CD4-positive, alpha-beta T cell treated with Interferon gamma for 1 hour (primary cell): ENCODE results near the gene USP47.

Experiments
- DNase-seq: peaks from one replicate; pipeline ENCODE4 v3.0.0-alpha.2; 2020

The USP47 gene

DNA sequence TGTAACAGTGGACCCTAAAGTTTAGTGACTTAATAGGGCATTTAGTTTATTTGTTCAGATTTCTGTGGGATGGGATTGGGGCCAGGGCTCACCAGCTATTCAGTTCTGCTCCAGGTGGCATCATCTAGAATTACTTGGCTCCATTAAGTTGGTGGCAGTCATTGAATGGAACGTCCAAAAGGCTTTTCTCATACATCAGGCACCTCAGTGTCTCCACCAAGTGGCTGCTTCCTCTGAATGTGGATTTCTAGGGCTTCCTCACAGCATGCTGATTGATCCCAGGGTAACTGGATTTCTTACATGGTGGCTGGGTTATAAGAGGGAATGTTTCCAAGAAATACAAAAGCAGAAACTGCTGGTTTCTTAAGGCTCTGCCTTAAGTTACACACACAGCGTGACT lies 34.7 kb downstream of the USP47 start:
- DNase-seq = no peak

DNA sequence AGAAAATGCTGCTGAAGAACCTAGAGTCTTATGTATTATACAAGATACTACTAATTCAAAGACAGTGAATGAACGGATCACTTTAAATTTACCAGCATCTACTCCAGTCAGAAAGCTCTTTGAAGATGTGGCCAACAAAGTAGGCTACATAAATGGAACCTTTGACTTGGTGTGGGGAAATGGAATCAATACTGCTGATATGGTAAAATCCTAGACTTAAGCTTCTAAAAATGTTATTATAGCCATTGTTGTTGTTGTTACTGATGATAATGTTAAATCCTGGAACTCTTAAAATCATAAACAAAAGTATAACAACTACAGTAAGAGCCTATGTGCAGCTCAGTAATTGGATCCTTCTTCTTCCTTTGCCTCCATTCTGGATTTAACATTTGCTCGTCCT lies 38.4 kb downstream of the USP47 start:
- no peak for DNase-seq

DNA sequence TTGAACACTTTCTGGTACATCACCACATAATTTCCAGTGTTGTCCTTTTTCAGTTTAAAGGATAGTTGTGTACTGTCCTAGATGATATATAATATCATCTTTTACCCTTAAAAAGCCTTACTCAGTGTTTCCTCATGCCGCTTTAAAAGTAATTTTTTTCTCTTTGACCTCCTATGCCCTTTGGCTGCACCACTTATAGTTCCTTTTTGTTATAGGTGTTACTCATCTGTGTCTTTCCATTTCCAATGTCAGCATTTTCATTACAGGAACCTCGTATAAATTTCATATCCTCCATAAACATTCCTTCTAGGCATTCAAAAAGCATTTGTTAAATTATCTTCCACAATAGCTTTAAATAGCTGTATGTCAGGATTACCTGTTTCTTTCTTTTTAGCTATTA lies 40.8 kb downstream of the USP47 start:
- DNase-seq = no peak

DNA sequence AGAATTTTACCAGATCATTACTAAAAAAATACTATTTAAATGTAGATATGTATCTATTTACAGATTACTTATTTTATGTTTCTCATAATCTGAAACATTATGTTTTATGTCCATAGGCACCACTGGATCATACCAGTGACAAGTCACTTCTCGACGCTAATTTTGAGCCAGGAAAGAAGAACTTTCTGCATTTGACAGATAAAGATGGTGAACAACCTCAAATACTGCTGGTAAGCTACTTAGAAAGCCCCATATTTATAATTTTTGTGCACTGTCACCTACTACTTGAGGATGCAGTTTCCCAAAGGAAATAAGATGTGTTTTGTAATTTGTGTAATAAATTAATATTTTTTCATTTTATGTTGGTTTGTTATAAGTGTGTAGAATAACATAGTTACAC lies 42.6 kb downstream of the USP47 start:
- DNase-seq = no peak

DNA sequence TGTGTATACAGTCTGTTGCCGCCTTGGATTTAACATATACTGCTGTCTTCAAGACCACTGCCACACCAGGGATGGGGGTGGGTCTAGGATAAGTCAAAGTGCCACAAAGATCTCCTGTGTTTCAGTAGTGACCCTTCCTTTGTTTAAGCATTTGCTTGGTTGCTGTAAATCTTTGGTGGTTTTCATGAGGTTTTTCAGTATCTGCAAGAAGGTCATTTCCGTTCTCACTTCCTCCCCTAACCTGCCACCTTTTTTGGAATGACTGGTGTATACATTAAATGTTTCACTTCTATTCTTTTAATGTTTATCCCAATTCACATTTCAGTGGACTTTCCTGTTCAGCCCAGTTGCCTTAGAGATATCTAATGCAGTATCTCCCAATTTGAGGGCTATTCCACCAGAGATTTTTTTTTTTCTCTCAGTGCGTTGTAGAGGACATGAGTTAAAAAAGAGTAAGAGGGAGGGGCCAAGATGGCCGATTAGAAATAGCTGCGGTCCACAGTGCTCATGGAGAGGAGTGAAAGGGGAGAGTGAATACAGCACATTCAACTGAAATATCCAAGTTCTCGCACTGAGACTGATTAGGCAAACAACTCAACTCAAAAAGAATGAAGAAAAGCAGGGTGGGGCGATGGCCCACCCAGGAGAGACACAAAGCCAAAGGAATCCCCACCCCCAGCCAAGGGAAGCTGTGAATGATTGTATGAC lies 43.2 kb downstream of the USP47 start:
- DNase-seq = no peak

DNA sequence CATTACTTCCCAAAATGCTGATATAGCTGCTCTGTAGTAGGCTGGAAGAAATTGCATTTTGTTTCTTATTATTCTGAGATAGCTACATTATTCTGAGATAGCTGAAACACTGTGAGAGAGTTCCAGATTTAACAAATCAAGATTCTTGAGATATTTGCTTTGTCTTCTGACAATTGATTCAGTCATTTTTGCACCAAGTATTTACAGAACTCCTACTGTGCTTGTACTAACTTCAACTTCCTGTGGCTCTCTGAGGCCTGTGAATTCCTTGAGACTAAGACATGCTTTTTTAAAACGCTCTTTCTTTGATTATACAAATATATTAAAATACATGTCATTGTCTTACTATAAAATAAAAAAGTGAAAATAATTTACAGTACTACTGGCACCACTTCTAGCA lies 52.7 kb downstream of the USP47 start:
- no peak for DNase-seq

DNA sequence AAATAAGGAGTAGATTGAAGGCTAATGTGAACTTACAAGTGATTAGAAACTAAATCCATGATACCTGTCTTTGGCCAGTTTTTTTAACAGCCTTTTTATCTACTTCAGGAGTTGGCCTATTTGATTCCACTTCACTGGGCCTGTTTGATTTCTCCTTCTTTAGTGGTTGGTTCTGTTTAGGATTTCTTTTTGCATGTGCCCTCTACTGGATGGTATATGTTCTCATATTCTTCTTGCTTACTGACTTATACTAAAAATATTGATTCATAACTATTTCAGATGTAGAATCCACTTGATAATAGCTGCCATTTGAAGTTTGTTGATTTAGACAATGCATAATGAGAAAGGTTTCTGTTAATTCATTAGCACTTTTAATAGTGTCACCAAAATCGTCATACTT lies 53.9 kb downstream of the USP47 start:
- no peak for DNase-seq

DNA sequence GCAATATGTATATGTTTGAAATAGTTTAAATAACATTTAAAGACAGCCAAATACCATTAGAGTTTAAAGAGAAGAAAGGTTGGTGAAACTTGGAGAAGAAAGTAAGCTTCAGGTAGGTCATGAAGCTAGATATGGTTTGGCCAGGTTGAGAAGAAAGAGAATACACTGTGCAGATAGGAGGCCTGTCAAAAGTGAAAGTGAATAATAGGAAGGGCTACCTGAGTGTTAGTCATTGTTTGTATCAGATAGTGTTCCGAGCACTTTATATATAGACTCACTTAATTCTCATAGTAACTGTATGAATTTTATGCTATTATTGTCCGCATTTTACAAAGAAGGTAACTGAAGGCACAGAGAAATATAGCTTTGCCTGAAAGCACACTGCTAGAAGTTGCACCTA lies 56.9 kb downstream of the USP47 start:
- DNase-seq = no peak

DNA sequence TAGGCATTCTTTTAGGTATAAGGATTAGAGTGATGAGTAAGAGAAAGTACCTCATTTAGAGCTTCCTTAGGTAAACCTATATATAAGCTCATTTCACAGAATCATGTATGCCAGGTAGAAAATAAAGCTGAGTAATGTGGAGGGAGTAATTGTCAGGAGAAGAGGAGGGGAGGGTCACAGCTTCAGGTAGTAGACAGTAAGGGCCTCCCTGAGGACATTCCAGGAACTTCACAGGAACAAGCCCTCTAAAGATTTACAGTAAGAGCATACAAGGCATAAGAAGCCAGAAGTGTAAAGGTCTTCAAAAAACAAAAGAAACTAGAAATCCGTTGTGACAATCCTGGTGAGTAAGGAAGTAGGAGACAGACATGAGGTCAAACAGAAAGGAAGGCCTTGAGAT lies 57.6 kb downstream of the USP47 start:
- DNase-seq = no peak

DNA sequence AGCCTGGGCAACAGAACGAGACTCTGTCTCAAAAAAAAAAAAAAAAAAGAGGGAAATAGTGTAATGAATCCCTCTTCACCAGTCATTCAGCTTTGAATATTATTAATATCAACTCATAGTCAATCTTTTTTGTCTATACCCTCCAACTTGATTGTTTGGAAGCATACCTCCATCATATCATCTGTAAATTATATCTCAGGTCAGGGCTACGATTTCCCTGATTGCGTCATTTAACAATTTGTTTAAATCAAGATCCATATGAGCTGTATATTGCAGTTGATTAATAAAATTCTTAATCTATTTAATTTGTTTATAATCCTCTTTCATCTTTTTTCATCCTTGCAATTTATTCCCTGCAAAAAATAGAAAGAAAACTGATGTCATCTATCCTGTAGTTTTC lies 60.2 kb downstream of the USP47 start:
- DNase-seq = no peak

DNA sequence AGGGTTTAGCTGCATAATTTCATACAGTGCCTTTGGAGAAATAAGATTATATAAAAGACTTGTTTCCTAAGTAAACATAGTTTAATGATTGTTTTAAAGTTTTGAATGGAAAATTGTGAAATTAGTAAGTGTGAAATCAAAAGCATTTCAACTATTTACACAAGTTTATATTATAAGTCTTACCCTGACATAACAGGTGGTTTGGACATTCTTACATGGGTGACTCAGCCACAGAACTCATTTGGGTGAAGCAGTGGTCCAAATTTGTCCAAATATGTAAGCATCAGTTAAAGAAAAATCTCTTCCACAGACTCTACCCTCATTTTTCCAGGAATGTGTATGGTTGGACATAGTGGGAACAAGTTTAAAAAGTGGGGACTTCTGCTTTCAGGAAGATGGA lies 68.0 kb downstream of the USP47 start:
- no peak for DNase-seq

DNA sequence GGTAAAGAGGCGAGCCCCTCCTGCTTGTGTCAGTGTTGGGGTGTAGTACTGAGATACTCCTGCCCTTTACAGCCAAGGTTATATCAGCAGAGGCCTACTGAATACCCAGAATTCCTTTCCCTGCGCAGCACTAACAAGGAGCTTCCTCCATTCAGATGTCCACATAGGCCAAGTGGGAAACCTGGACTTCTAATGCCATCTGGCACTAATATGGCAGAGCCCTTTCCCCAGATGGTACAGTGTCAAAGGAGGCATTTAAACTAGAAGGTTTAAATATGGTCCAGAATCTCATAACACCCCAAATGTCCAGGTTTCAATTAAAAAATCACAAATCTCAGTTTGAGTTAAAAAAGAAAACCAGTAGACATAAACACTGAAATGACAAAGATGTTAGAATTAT lies 68.8 kb downstream of the USP47 start:
- no peak for DNase-seq

DNA sequence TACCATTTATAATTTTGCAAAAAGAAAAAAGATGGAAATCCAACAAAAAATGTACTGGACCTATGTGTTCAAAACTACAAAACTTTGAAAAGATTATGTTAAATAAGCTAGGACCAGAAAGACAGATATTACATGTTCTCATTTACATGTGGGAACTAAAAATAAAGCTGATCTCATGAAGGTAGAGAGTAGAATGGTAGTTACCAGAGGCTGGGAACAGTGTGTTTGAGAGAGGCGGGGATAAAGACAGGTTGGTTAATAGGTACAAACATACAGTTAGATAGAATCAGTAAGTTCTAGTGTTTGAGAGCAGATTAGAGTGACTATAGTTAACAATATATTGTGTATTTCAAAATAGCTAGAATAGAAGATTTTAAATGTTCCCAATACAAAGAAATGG lies 71.6 kb downstream of the USP47 start:
- DNase-seq = no peak

DNA sequence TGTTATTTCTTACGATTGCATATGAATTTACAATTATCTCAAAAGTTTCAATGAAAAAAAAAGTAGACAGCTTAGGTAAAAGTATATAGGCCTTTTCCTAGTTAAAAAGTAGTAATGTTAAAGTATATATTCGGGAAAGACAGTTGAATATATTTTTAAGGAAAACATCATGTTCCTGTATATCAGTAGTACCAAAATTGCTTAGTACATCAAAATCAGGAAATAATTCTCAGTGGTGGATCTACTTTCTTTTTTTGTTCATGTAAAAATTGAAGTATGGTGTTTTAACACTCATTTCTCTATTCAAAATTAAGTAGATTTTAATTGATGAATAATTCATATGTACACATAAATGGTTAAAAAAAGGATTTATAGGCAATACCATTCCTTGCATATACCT lies 73.9 kb downstream of the USP47 start:
- DNase-seq = no peak

DNA sequence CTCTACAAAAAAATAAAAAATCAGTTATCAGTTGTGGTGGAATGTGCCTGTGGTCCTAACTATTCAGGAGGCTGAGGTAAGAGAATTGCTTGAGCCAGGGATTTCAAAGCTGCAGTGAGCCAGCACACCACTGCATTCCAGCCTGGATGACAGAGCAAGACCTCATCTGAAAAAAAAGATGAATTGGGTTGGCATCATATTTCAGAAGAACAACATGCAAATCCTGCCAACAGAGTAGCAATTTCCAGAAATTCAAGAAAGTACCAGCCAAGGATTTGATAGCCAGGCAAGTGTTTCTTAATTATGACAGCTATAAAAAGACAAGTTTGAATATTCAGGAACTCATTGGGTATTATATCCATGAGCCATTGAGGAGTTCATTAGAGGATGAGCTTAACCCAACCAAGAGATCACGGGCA lies 75.2 kb downstream of the USP47 start:
- no peak for DNase-seq

DNA sequence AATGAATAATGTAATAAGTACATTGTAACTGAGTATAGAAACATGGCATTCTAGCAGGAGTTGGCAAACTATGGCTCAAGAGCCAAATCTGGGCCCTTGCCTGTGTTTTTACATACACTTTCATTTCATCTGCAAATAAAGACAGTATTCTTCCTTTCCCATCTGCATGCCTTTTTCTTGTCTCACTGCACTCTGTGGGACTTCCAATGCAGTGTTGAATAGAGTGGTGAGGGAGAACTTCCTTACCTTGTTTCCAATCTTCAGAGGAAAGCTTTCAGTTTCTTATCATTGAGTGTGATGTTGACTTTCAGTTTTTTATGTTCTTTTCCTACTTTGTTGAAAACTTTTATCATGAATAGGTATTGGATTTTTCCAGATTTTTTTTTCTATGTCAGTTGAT lies 82.1 kb downstream of the USP47 start:
- DNase-seq = no peak

DNA sequence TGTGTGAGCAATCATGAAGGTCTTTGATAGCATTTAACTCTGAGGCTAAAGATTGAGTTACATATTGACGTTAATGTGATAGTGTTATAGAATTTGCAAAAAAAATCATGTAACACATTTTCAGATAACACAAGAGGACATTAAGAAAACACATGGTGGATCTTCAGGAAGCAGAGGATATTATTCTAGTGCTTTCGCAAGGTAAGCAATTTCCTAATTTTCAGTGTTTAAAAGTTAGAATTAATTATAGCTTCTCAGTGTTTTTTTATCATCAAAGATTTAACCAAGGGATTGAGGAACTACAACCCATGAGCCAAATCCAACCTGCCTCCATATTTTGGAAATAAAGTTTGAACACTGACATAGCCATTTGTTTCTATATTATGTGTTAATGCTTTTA lies 88.1 kb downstream of the USP47 start:
- no peak for DNase-seq

DNA sequence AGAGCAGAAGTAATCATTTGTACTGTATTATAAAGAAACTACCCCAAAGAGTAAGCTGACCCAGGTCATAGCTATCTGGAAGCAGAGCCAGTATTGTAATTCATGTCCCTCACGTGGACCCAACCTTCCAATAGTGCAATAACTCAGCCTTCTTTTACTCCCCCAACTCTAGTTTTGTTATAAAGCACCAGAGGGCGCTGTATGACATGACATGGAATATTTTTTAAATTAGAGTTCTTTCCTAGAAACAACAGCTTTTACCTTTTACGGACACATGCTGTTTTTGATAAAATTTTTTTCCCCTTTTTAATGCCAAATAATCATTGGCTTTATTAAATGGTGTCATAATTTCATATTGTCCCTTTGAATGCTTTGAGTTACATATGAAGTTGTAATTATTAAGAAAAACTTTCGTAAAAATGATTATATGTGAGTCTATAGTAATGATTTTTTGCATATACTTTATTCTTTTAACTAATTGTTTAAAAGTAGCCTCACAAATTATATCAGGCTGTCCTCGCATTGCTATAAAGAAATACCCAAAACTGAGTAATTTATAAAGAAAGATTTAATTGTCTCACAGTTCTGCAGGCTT lies 89.8 kb downstream of the USP47 start:
- DNase-seq = no peak

DNA sequence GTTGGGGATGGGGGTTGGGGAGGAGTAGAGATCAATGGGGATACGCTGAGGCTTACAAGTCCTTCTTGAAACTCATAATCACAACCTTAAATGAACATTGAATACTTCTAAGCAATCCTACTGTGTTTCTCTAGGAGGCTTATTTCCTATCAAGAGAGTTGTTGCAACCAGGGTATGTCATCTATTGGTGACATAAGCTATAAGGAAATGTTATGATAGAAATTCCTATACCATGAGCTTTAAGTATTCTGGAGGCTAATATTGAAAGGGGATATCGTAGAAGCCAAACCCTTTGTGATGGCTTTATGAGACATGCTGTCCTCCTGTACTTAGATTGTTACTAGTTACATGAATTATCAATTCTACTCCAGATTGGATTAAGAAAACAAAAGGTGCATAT lies 93.8 kb downstream of the USP47 start:
- no peak for DNase-seq

DNA sequence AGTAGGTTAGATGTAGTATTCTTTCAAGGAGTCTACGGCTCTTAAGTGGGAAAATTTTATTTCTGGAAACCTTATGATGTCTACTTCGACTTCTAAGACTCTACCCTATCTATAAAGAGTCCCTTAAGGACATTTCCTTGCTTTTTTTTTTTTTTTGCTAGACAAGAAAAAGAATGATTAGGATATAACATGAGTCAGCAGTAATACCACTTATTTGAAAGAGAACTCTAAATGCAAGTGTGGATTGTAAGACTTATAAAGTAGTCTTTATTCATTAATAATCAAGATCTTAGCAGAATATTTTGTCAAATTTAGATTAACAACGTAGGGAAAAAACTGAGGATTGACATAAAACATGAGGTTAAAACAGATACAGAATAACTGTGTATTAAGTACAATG lies 95.7 kb downstream of the USP47 start:
- no peak for DNase-seq

DNA sequence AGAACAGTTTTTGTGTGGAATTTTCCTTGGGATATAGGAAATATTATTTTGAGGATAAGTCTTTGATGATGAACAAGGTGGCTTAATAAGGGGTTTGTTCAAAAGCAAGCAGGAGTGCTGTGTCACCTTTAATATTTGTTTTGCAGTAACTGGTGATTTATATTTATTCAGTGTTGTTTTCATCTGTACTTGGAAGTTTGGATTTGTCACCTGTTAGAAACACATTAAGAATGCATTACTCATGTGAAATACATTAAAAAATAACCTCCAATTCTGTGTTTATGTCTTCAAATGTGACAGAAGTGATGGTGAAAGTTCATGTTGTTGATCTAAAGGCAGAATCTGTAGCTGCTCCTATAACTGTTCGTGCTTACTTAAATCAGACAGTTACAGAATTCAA lies 96.2 kb downstream of the USP47 start:
- no peak for DNase-seq

DNA sequence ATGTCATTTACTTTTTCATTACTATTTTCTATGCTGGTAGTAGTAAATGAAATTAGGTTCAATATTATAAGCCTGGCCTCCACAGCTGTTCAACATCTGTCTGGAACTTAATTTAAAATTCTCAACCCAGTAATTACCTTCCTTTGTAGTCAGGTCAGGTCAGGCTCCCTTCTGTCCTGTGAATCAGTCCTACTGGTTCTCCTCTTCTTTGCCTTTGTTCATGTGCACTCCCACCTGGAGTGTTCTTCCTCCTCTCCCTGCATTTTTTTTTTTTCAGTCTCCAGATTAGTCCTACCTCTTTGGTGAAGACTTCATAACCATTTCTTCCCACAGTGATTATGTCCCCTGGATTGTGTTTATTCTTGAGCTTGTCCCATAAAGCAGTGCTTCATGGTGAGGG lies 98.8 kb downstream of the USP47 start:
- DNase-seq = no peak

DNA sequence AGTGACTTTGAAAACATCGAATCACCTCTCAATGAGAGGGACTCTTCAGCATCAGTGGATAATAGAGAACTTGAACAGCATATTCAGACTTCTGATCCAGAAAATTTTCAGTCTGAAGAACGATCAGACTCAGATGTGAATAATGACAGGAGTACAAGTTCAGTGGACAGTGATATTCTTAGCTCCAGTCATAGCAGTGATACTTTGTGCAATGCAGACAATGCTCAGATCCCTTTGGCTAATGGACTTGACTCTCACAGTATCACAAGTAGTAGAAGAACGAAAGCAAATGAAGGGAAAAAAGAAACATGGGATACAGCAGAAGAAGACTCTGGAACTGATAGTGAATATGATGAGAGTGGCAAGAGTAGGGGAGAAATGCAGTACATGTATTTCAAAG lies 100.9 kb downstream of the USP47 start:
- no peak for DNase-seq

DNA sequence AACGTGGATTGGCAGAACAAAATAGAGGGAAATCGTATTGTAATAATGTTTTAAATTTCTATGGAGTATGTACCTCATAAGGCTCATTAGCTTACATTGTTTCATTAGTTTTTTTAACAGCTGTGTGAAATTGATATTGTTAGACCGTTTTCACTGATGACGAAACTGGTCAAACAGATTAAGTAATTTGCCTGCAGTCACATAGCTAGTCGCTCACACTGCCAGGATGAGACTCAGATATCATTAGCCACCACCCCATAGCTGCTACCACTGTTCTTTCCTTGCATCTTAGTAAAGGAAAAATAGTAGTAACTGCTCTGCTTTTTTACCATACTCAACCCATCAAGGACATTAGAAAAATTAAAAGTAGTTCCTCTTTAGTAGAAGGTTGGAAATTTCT lies 102.7 kb downstream of the USP47 start:
- DNase-seq = no peak

DNA sequence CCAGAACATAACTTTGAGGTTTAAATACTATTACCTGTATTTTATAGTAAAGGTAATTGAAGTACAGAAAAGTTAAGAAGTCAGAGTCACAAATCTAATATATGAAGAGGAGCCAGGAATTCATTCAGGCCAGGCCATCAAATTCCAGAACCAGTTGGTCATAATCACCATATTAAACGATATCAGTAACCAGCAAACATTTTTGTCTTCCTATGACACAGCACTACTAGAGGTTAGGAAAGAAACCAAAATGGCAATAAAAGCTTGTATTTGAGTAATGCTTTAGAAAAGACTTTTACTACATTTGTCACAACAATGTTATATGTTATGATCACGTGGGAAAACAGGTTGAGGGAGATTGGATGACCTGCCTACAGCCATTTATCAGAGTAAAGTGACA lies 104.4 kb downstream of the USP47 start:
- DNase-seq = no peak
